WTC11 (cell line): Measurements from ENCODE around the gene HOXB3.

Experiments
- CREB1 ChIP-seq: sonication (generic); formaldehyde crosslinking; IDR thresholded peaks from 2 replicates; pipeline ENCODE4 v1.8.0; 2023; ENCODE audit warnings: mild to moderate bottlenecking, missing genetic modification reagents
- ELF4 ChIP-seq: sonication (generic); formaldehyde crosslinking; IDR thresholded peaks from 2 replicates; pipeline ENCODE4 v1.8.1; 2022; ENCODE audit warnings: low read depth, mild to moderate bottlenecking, moderate library complexity, missing genetic modification reagents
- FOXK1 ChIP-seq: sonication (generic); formaldehyde crosslinking; IDR thresholded peaks from 2 replicates; pipeline ENCODE4 v1.8.0; 2022; ENCODE audit warnings: mild to moderate bottlenecking, moderate library complexity, missing genetic modification reagents
- GABPB1 ChIP-seq: sonication (generic); formaldehyde crosslinking; IDR thresholded peaks from 2 replicates; pipeline ENCODE4 v1.8.1; 2023; ENCODE audit warnings: mild to moderate bottlenecking, missing genetic modification reagents
- NR2C2 ChIP-seq: sonication (generic); formaldehyde crosslinking; IDR thresholded peaks from 2 replicates; pipeline ENCODE4 v1.8.0; 2022; ENCODE audit warnings: mild to moderate bottlenecking, missing genetic modification reagents
- RELA ChIP-seq: sonication (generic); formaldehyde crosslinking; IDR thresholded peaks from 2 replicates; pipeline ENCODE4 v1.8.1; 2022; ENCODE audit warnings: missing genetic modification reagents, mild to moderate bottlenecking, borderline replicate concordance
- SMAD3 ChIP-seq: sonication (generic); formaldehyde crosslinking; IDR thresholded peaks from 2 replicates; pipeline ENCODE4 v1.8.0; 2022; ENCODE audit warnings: missing genetic modification reagents, mild to moderate bottlenecking, borderline replicate concordance
- SP1 ChIP-seq: sonication (generic); formaldehyde crosslinking; conservative IDR thresholded peaks from 2 replicates; pipeline ENCODE4 v1.8.1; 2022; ENCODE audit warnings: missing genetic modification reagents
- TCF7 ChIP-seq: sonication (generic); formaldehyde crosslinking; IDR thresholded peaks from 2 replicates; pipeline ENCODE4 v1.8.0; 2022; ENCODE audit warnings: mild to moderate bottlenecking, low read depth, missing genetic modification reagents, moderate library complexity
- TF ChIP-seq, protein P1 (sequence below): fragments of 200-600 bp; IDR thresholded peaks from 2 replicates; pipeline ENCODE4 v1.8.0; 2022; ENCODE audit warnings: antibody characterized with exemption
- TF ChIP-seq, protein P2 (sequence below): sonication (generic); formaldehyde crosslinking; IDR thresholded peaks from 2 replicates; pipeline ENCODE4 v1.8.1; 2023; ENCODE audit warnings: mild to moderate bottlenecking, missing genetic modification reagents
- TF ChIP-seq, protein P3 (sequence below): sonication (generic); formaldehyde crosslinking; IDR thresholded peaks from 2 replicates; pipeline ENCODE4 v1.8.1; 2023; ENCODE audit warnings: mild to moderate bottlenecking, missing genetic modification reagents, borderline replicate concordance
- TF ChIP-seq, protein P4 (sequence below): sonication (generic); formaldehyde crosslinking; IDR thresholded peaks from 2 replicates; pipeline ENCODE4 v1.8.0; 2022; ENCODE audit warnings: mild to moderate bottlenecking, missing genetic modification reagents

DNA sequence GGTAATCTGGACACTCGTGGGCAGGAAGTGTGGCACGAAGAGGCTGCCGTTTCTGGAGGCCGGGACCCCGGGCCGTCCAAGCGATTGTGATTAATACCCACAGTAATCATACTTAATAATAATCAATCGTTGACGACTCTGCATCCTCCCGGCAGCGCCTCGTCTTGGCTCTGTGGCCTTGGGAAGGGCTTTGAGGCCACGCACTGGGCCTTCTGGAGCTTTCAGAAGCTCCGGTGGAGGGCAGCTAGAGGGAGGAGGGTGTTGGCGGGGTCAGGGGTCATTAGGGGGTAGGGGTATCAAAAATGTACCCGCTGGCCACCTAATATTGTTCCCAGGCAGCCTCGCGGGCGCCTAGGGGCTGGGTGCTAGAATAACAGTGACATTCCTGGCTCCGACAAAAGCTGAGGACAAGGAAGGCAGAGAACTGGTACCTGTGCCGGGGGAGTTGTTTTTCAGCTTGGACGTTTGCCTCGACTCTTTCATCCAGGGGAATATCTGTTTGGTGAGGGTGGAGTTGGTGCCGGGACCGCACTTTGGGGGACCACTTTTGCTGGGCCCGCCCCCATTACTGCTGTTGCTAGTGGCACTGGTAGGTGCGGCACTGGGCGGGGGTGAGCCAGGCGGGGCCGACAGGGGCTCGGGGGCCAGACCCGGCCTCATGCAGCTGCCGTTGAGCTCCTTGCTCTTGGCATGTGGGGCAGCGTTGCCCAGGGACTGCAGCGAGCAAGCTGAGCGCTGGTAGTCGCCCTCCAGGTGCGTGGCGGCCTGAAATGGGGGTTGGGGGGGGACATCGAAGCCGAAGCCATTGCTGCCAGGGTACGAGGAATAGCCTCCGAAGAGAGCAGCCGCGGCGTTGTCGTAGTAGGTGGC is 38.2 kb downstream of the HOXB3 start:
- TF ChIP-seq, protein P1, sequence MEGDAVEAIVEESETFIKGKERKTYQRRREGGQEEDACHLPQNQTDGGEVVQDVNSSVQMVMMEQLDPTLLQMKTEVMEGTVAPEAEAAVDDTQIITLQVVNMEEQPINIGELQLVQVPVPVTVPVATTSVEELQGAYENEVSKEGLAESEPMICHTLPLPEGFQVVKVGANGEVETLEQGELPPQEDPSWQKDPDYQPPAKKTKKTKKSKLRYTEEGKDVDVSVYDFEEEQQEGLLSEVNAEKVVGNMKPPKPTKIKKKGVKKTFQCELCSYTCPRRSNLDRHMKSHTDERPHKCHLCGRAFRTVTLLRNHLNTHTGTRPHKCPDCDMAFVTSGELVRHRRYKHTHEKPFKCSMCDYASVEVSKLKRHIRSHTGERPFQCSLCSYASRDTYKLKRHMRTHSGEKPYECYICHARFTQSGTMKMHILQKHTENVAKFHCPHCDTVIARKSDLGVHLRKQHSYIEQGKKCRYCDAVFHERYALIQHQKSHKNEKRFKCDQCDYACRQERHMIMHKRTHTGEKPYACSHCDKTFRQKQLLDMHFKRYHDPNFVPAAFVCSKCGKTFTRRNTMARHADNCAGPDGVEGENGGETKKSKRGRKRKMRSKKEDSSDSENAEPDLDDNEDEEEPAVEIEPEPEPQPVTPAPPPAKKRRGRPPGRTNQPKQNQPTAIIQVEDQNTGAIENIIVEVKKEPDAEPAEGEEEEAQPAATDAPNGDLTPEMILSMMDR: no peak
- TF ChIP-seq GABPB1: no peak
- no peak for TF ChIP-seq ELF4 (CRISPR knock-in tag)
- no peak for TF ChIP-seq RELA (CRISPR knock-in tag)
- TF ChIP-seq FOXK1: no peak
- TF ChIP-seq, protein P2, sequence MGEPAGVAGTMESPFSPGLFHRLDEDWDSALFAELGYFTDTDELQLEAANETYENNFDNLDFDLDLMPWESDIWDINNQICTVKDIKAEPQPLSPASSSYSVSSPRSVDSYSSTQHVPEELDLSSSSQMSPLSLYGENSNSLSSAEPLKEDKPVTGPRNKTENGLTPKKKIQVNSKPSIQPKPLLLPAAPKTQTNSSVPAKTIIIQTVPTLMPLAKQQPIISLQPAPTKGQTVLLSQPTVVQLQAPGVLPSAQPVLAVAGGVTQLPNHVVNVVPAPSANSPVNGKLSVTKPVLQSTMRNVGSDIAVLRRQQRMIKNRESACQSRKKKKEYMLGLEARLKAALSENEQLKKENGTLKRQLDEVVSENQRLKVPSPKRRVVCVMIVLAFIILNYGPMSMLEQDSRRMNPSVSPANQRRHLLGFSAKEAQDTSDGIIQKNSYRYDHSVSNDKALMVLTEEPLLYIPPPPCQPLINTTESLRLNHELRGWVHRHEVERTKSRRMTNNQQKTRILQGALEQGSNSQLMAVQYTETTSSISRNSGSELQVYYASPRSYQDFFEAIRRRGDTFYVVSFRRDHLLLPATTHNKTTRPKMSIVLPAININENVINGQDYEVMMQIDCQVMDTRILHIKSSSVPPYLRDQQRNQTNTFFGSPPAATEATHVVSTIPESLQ (CRISPR knock-in tag): no peak
- no peak for TF ChIP-seq SMAD3 (CRISPR knock-in tag)
- TF ChIP-seq, protein P3, sequence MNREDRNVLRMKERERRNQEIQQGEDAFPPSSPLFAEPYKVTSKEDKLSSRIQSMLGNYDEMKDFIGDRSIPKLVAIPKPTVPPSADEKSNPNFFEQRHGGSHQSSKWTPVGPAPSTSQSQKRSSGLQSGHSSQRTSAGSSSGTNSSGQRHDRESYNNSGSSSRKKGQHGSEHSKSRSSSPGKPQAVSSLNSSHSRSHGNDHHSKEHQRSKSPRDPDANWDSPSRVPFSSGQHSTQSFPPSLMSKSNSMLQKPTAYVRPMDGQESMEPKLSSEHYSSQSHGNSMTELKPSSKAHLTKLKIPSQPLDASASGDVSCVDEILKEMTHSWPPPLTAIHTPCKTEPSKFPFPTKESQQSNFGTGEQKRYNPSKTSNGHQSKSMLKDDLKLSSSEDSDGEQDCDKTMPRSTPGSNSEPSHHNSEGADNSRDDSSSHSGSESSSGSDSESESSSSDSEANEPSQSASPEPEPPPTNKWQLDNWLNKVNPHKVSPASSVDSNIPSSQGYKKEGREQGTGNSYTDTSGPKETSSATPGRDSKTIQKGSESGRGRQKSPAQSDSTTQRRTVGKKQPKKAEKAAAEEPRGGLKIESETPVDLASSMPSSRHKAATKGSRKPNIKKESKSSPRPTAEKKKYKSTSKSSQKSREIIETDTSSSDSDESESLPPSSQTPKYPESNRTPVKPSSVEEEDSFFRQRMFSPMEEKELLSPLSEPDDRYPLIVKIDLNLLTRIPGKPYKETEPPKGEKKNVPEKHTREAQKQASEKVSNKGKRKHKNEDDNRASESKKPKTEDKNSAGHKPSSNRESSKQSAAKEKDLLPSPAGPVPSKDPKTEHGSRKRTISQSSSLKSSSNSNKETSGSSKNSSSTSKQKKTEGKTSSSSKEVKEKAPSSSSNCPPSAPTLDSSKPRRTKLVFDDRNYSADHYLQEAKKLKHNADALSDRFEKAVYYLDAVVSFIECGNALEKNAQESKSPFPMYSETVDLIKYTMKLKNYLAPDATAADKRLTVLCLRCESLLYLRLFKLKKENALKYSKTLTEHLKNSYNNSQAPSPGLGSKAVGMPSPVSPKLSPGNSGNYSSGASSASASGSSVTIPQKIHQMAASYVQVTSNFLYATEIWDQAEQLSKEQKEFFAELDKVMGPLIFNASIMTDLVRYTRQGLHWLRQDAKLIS (CRISPR knock-in tag): no peak
- TF ChIP-seq, protein P4, sequence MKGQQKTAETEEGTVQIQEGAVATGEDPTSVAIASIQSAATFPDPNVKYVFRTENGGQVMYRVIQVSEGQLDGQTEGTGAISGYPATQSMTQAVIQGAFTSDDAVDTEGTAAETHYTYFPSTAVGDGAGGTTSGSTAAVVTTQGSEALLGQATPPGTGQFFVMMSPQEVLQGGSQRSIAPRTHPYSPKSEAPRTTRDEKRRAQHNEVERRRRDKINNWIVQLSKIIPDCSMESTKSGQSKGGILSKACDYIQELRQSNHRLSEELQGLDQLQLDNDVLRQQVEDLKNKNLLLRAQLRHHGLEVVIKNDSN (CRISPR knock-in tag): no peak
- no peak for TF ChIP-seq NR2C2 (CRISPR knock-in tag)
- TF ChIP-seq SP1: no peak
- no peak for TF ChIP-seq TCF7 (CRISPR knock-in tag)
- no peak for TF ChIP-seq CREB1 (CRISPR knock-in tag)
